ENCODE results near the gene GPR156. TPM values are rescaled to one million over a fixed set of nuclear protein-coding genes. Genes with fewer than 3 reads are reported as not detected.

GPR156 gene
- total and polyA plus RNA-seq, 9 of the 15 experiments (the other 6 are each of a cell fraction or from before 2014, with no cell fraction given) = 0.07 to 0.14 (median 0.12) TPM; not detected in 5

GRCh38 chr3:120130656-120131055, 154.4 kb downstream of the GPR156 start:
- DNase-seq (ENCODE audit: extremely low read depth in 1 of 4, low spot score in 3 of 4) (no peak), ATAC-seq (no peak), FAIRE-seq (no peak)
- H3K27me3 ChIP-seq (ENCODE audit: control insufficient read depth in 2 of 2, insufficient read depth in 2 of 2, low read length in 2 of 2) = peaks cover 4 to 13% of the 10 kb centered on the region in 2 experiments; a peak in 2 of 5 replicates
- no peak overlapping the region for H3K4me3 ChIP-seq
- 0% methylated on average over 2 of the region's 3 CpGs for whole genome bisulfite sequencing (ENCODE audit: insufficient coverage, low coverage, missing lambda C conversion rate)
- no peak overlapping the region for H3K27ac ChIP-seq (ENCODE audit: extremely low read depth, low read depth, low read length)
- H3K4me1 ChIP-seq (replicated peaks in 1 of 2; ENCODE audit: control insufficient read depth in 2 of 2, insufficient read depth in 2 of 2, low read length in 2 of 2) = no peaks in the 10 kb centered on the region
- H3K4me2 ChIP-seq (ENCODE audit: insufficient read depth, low read length) = no peak overlapping the region
- ChIA-PET POLR2A (interaction anchor here (1.1 kb wide), 1 partner anchor 9 kb away, joined by 3 read pairs; no protein-coding TSS in a partner anchor), CTCF (ENCODE audit: low intra/inter-chr PET ratio) (no interaction called here)
- no TSS peak for BruUV-seq (replicated peaks)
- no peaks in the 10 kb centered on the region for H3K9me3 ChIP-seq (replicated peaks; ENCODE audit: control insufficient read depth, insufficient read depth, low read depth, low read length)
- H4K20me1 ChIP-seq (replicated peaks; ENCODE audit: control insufficient read depth, insufficient read depth, low read length) = no peaks in the 10 kb centered on the region
- H3K9me1 ChIP-seq (ENCODE audit: control insufficient read depth, insufficient read depth, low read length) = no peaks in the 10 kb centered on the region
- intact Hi-C loops (cut with micrococcal nuclease) (no loop called here), in situ Hi-C loops (cut with MboI) (no loop called here)
- H2AFZ ChIP-seq (ENCODE audit: low read depth, low read length) = no peak overlapping the region
- H3K79me2 ChIP-seq (ENCODE audit: control insufficient read depth, insufficient read depth, low read length) = no peaks in the 10 kb centered on the region
- no peak overlapping the region for H3K9ac ChIP-seq (ENCODE audit: insufficient read depth in 1 of 2, low read depth in 2 of 2, low read length in 2 of 2)
- H3K36me3 ChIP-seq (ENCODE audit: control insufficient read depth, insufficient read depth, low read length) = no peaks in the 10 kb centered on the region
- no peak for TF ChIP-seq FOXJ3 (CRISPR knock-in tag; IDR thresholded peaks at IDR 0.05)
- no peak for TF ChIP-seq ARID3A (IDR thresholded peaks at IDR 0.05; ENCODE audit: borderline replicate concordance, low read depth, low read length)
- no peak for TF ChIP-seq CEBPZ (IDR thresholded peaks at IDR 0.05; ENCODE audit: borderline replicate concordance, low read depth, low read length)
- no peak for TF ChIP-seq PTRF (tag; IDR thresholded peaks at IDR 0.05)
- TF ChIP-seq FIP1L1 (IDR thresholded peaks at IDR 0.05; ENCODE audit: low read depth, low read length, poor library complexity, severe bottlenecking) = no peak
- no peak for TF ChIP-seq MNT (conservative IDR thresholded peaks at IDR 0.05)
- TF ChIP-seq PRMT5 (CRISPR knock-in tag; IDR thresholded peaks at IDR 0.05) = no peak
- TF ChIP-seq RBBP5 (IDR thresholded peaks at IDR 0.05; ENCODE audit: borderline replicate concordance, insufficient read depth, low read length, poor library complexity, severe bottlenecking) = no peak
- TF ChIP-seq NELFE (IDR thresholded peaks at IDR 0.05; ENCODE audit: insufficient read depth, insufficient read length) = no peak
- no peak for TF ChIP-seq GTF2E2 (tag; IDR thresholded peaks at IDR 0.05)
- TF ChIP-seq NKRF (IDR thresholded peaks at IDR 0.05; ENCODE audit: borderline replicate concordance) = no peak
- TF ChIP-seq RFX7 (CRISPR knock-in tag; IDR thresholded peaks at IDR 0.05) = no peak
- no peak for TF ChIP-seq FOXP1 (CRISPR knock-in tag; IDR thresholded peaks at IDR 0.05)

Measured in K562 (cell line).